Measurements from ENCODE around the gene TTC28. TPM values are rescaled to one million over a fixed set of nuclear protein-coding genes. Genes with fewer than 3 reads are reported as not detected.
"Not testable (repeated sequence)": the region's sequence is repeated elsewhere in the genome, so short reads cannot be mapped to it uniquely, and the experiment has no call there.

The TTC28 gene
- polyA plus RNA-seq, 1 donor from 2014 or later, result 14.8 TPM

DNA sequence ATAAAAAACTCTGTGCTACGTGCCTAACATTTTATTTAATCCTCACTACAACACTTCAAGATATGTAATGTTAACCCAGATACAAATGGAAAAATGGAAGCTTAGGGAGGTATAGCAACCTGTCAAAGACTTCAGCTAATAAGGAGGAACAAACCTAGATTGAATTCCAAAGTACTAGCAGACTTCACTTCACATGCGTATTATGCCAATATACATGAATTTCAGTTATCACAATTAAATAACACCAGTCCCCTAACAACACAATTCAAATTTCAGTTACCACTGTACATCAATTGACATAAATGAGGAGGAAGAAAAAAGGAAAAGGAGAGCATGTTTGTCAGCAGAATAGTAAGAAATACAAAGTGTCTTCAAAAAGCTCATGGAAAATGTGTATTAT is 60.4 kb downstream of the TTC28 start:
- Histone ChIP-seq H3K9ac (ENCODE audit: low read length) (no peak overlapping the region), H3K27ac (ENCODE audit: low read length) (no peak overlapping the region), H3K4me2 (ENCODE audit: low read length) (no peak overlapping the region), H3K4me3 (ENCODE audit: low read length) (no peak overlapping the region), H2AFZ (ENCODE audit: low read depth, low read length) (no peak overlapping the region), H3F3A (ENCODE audit: insufficient read depth, low read length, poor library complexity, severe bottlenecking) (no peaks in the 10 kb centered on the region), H3K27me3 (ENCODE audit: insufficient read depth, low read depth, low read length) (no peaks in the 10 kb centered on the region), H3K79me2 (replicated peaks; ENCODE audit: insufficient read depth, low read length) (no peaks in the 10 kb centered on the region), H4K20me1 (ENCODE audit: insufficient read depth) (no peaks in the 10 kb centered on the region), H3K36me3 (ENCODE audit: insufficient read depth, low read length) (no peaks in the 10 kb centered on the region), H3K9me2 (ENCODE audit: insufficient read depth, low read length) (no peaks in the 10 kb centered on the region), H3K9me3 (ENCODE audit: low read length) (no peaks in the 10 kb centered on the region)
- TF ChIP-seq EZH2 (IDR thresholded peaks at IDR 0.05; ENCODE audit: borderline replicate concordance, insufficient read depth, low read length, poor library complexity, severe bottlenecking) (no peak), RAD21 (conservative IDR thresholded peaks at IDR 0.05) (no peak), SMC3 (conservative IDR thresholded peaks at IDR 0.05; ENCODE audit: poor library complexity) (no peak), TAF1 (IDR thresholded peaks at IDR 0.05; ENCODE audit: low read depth) (no peak), POLR2AphosphoS5 (IDR thresholded peaks at IDR 0.05) (no peak)
- TF ChIP-seq, protein P1, sequence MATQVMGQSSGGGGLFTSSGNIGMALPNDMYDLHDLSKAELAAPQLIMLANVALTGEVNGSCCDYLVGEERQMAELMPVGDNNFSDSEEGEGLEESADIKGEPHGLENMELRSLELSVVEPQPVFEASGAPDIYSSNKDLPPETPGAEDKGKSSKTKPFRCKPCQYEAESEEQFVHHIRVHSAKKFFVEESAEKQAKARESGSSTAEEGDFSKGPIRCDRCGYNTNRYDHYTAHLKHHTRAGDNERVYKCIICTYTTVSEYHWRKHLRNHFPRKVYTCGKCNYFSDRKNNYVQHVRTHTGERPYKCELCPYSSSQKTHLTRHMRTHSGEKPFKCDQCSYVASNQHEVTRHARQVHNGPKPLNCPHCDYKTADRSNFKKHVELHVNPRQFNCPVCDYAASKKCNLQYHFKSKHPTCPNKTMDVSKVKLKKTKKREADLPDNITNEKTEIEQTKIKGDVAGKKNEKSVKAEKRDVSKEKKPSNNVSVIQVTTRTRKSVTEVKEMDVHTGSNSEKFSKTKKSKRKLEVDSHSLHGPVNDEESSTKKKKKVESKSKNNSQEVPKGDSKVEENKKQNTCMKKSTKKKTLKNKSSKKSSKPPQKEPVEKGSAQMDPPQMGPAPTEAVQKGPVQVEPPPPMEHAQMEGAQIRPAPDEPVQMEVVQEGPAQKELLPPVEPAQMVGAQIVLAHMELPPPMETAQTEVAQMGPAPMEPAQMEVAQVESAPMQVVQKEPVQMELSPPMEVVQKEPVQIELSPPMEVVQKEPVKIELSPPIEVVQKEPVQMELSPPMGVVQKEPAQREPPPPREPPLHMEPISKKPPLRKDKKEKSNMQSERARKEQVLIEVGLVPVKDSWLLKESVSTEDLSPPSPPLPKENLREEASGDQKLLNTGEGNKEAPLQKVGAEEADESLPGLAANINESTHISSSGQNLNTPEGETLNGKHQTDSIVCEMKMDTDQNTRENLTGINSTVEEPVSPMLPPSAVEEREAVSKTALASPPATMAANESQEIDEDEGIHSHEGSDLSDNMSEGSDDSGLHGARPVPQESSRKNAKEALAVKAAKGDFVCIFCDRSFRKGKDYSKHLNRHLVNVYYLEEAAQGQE (IDR thresholded peaks at IDR 0.05; ENCODE audit: borderline replicate concordance), result no peak
- TF ChIP-seq, protein P2, sequence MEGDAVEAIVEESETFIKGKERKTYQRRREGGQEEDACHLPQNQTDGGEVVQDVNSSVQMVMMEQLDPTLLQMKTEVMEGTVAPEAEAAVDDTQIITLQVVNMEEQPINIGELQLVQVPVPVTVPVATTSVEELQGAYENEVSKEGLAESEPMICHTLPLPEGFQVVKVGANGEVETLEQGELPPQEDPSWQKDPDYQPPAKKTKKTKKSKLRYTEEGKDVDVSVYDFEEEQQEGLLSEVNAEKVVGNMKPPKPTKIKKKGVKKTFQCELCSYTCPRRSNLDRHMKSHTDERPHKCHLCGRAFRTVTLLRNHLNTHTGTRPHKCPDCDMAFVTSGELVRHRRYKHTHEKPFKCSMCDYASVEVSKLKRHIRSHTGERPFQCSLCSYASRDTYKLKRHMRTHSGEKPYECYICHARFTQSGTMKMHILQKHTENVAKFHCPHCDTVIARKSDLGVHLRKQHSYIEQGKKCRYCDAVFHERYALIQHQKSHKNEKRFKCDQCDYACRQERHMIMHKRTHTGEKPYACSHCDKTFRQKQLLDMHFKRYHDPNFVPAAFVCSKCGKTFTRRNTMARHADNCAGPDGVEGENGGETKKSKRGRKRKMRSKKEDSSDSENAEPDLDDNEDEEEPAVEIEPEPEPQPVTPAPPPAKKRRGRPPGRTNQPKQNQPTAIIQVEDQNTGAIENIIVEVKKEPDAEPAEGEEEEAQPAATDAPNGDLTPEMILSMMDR (IDR thresholded peaks at IDR 0.05; ENCODE audit: poor library complexity, severe bottlenecking), result no peak

DNA sequence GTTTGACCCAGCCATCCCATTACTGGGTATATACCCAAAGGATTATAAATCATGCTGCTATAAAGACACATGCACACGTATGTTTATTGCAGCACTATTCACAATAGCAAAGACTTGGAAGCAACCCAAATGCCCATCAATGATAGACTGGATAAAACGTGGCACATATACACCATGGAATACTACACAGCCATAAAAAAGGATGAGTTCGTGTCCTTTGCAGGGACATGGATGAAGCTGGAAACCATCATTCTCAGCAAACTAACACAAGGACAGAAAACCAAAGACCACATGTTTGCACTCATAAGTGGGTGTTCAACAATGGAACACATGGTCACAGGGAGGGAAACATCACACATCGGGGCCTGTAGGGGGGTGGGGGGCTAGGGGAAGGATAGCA is 64.2 kb downstream of the TTC28 start:
- not testable (repeated sequence) for H3K79me2 ChIP-seq (replicated peaks; ENCODE audit: insufficient read depth, low read length); H3K4me2 ChIP-seq (ENCODE audit: low read length); H2AFZ ChIP-seq (ENCODE audit: low read depth, low read length); H3K36me3 ChIP-seq (ENCODE audit: insufficient read depth, low read length); H3K27me3 ChIP-seq (ENCODE audit: insufficient read depth, low read depth, low read length); H3K27ac ChIP-seq (ENCODE audit: low read length); H4K20me1 ChIP-seq (ENCODE audit: insufficient read depth); H3K9me3 ChIP-seq (ENCODE audit: low read length); H3K9ac ChIP-seq (ENCODE audit: low read length); H3K9me2 ChIP-seq (ENCODE audit: insufficient read depth, low read length); H3F3A ChIP-seq (ENCODE audit: insufficient read depth, low read length, poor library complexity, severe bottlenecking); H3K4me3 ChIP-seq (ENCODE audit: low read length)

DNA sequence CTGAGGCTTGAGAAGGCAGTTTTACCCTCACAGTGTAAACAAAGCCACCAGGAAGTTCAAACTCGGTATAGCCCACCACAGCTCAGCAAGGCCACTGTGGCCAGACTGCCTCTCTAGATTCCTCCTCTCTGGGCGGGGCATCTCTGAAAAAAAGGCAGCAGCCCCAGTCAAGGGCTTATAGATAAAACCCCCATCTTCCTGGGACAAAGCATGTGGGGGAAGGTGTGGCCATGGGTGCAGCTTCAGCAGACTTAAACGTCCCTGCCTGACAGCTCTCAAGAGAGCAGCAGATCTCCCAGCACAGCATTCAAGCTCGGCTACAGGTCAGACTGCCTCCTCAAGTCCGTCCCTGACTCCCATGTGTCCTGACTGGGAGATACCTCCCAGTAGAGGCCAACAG is 69.7 kb downstream of the TTC28 start:
- no peaks in the 10 kb centered on the region for H3F3A ChIP-seq (ENCODE audit: insufficient read depth, low read length, poor library complexity, severe bottlenecking)
- H3K9me2 ChIP-seq (ENCODE audit: insufficient read depth, low read length), result no peaks in the 10 kb centered on the region
- no peak overlapping the region for H2AFZ ChIP-seq (ENCODE audit: low read depth, low read length)
- peaks cover 5% of the 10 kb centered on the region for H3K79me2 ChIP-seq (replicated peaks; ENCODE audit: insufficient read depth, low read length)
- no peaks in the 10 kb centered on the region for H3K9me3 ChIP-seq (ENCODE audit: low read length)
- no peak overlapping the region for H3K4me2 ChIP-seq (ENCODE audit: low read length)
- no peaks in the 10 kb centered on the region for H3K27me3 ChIP-seq (ENCODE audit: insufficient read depth, low read depth, low read length)
- H3K9ac ChIP-seq (ENCODE audit: low read length), result no peak overlapping the region
- H3K36me3 ChIP-seq (ENCODE audit: insufficient read depth, low read length), result no peaks in the 10 kb centered on the region
- H4K20me1 ChIP-seq (ENCODE audit: insufficient read depth), result no peaks in the 10 kb centered on the region
- no peak overlapping the region for H3K4me3 ChIP-seq (ENCODE audit: low read length)
- no peak for TF ChIP-seq TAF1 (IDR thresholded peaks at IDR 0.05; ENCODE audit: low read depth)
- no peak for TF ChIP-seq RAD21 (conservative IDR thresholded peaks at IDR 0.05)
- TF ChIP-seq, protein P2 (IDR thresholded peaks at IDR 0.05; ENCODE audit: poor library complexity, severe bottlenecking), result no peak
- no peak for TF ChIP-seq SMC3 (conservative IDR thresholded peaks at IDR 0.05; ENCODE audit: poor library complexity)
- no peak for TF ChIP-seq MXI1 (conservative IDR thresholded peaks at IDR 0.05; ENCODE audit: poor library complexity, severe bottlenecking)
- TF ChIP-seq EP300 (conservative IDR thresholded peaks at IDR 0.05; ENCODE audit: poor library complexity, severe bottlenecking), result no peak
- no peak for TF ChIP-seq POLR2AphosphoS5 (IDR thresholded peaks at IDR 0.05)
- TF ChIP-seq EZH2 (IDR thresholded peaks at IDR 0.05; ENCODE audit: borderline replicate concordance, insufficient read depth, low read length, poor library complexity, severe bottlenecking), result no peak
- TF ChIP-seq, protein P1 (IDR thresholded peaks at IDR 0.05; ENCODE audit: borderline replicate concordance), result no peak
- H3K27ac ChIP-seq (ENCODE audit: low read length), result no peak overlapping the region

Measured in neural cell (in vitro differentiated cells).